Activated T-cell treated with anti-CD3 and anti-CD28 coated beads for 24 hours (primary cell): ENCODE measurements around the gene KIF7.

Source experiments
- DNase-seq: peaks from one replicate; pipeline ENCODE4 v3.0.0-alpha.2; 2020; ENCODE audit warnings: low read depth

The KIF7 gene

GRCh38 chr15:89648106-89649012, 6.9 kb downstream of the KIF7 start:
- no peak for DNase-seq

GRCh38 chr15:89647191-89647851, 7.9 kb downstream of the KIF7 start:
- DNase-seq: peak; percentile 46

DNA sequence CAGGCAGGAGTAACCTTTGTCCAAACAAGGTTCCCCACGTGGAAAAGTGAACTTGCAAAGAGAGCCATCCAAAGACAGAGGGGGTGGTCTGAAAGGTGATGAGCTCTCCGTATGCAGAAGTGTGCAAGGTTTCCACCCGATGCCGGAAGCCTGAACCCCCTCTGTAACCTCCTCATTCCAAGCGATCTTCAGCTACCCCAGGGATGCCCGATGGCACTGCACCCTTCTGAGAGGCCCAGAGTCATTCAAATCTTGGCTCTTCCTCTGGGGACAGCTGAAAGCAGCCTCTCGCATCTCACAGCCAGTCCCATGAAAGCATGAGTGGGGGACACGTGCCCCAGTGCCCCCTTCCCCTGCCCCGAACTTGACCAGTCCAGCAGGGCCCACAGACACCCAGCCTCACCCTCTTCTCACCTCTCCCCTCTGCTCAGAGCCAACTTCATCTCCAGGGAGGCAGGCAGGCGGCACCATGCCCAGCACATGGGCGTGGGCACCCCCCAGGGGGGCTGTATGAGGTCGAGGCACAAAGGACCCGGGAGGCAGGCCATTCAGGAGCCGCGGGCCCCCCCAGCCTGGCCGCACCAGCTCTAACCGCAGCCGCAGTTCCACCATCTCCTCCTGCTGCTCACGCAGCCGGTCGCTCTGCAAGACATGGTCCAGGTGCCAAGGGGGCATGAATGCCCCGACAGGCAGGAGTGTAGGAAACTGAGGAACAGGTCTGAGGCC, 8.7 kb downstream of the KIF7 start:
- no peak for DNase-seq

DNA sequence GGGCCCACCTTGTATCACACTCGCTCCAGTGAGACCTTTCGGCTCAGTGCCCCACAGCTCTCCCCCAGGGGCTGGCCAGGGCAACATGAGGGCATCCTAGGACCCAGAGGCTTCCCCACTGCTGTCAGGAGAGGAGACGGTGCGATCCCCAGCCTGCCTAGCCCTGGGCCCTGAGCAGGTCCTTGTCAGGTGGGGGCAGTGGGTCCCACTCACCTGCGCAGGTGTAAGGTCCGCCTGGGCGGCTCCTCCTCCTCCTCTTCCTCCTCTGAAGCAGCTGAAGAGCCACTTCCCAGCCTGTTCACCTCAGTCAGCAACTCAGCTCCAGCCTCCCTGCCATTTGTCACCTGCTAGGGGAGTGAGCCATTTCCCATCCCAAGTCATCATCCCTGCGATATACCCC, 9.6 kb downstream of the KIF7 start:
- no peak for DNase-seq

GRCh38 chr15:89642106-89642505, 13.2 kb downstream of the KIF7 start:
- DNase-seq: no peak

GRCh38 chr15:89641053-89641452, 14.2 kb downstream of the KIF7 start:
- no peak for DNase-seq

GRCh38 chr15:89640245-89640644, 15.0 kb downstream of the KIF7 start:
- DNase-seq: no peak

GRCh38 chr15:89633585-89633984, 21.7 kb downstream of the KIF7 start:
- no peak for DNase-seq

- no peak for DNase-seq
Observed at GRCh38 chr15:89632563-89633430, 22.5 kb downstream of the KIF7 start.

DNA sequence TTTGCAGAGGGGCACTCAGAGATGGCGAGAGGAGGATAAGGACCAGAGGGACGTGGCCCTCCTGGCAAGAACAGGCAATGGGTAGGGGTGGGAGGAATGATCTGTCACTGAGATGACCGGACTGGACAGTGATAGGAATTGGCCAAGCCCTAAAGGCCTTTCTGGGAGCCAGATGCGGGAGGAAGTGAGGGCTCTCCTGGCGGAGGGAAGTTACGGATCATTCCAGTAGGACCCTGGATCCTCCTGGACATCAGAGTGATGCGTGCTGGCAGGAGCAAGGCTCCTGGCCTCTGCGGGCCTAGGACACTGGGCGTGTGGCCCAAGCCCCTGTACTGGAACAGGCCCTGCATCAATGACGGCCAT, 23.4 kb downstream of the KIF7 start:
- no peak for DNase-seq

- DNase-seq: no peak
Observed at GRCh38 chr15:89630974-89631901, 24.0 kb downstream of the KIF7 start.

- DNase-seq: no peak
Observed at GRCh38 chr15:89630260-89630659, 25.0 kb downstream of the KIF7 start.

- DNase-seq: no peak
Observed at GRCh38 chr15:89629829-89630228, 25.4 kb downstream of the KIF7 start.

GRCh38 chr15:89628806-89629715, 26.2 kb downstream of the KIF7 start:
- DNase-seq: no peak

DNA sequence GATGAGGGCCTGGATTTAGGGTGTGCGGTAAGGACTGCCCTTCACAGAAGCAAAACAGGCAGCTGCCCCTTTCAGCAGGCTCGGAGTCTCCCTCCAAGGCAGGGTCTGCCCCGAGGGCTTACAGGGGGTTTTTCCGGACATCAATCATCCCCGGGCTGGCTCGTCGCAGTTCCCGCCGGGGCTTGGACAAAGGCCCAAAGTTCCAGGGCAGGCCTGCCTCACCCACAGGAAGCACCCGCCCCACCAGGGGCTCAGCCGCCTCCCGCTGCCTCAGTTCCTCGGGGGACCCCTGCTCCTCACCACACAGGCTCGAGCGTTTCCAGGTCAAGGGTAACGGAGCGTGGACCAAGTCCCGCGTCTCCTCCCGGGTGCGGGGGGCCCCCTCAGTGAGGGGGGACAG, 27.0 kb downstream of the KIF7 start:
- no peak for DNase-seq

DNA sequence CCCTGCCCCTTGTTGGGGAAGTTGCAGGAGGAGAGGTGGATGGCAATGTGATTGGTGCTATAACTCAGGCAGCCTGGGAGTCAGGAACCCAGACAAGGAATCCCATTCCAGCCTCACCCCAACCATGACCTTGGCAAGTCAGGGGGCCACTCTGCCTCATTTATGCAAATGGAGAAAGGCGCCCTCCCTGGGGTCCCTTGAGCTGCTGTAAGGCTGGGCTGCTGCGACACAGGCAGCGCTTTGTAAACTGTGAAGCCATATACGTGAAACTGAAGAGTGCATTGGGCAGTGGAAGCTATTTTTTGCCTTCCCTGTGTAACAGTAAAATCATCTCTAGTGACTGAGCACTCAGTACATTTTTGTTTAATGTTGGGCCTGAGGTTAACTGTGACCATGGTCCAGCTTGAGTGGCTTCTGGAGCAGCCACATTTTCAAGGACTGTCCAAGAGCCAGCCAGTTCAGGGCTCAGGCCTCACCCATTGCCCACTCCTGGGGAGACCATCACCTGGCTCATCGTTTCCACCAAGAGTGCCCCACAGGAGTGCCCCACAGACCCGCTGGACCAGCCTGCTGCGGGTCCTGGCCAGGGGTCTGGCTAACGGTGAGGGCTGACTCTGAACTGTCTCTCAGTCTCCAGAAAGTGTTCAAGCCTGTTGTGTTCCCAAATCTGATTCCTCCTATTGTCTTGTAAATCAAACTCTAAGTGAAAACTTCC, 27.9 kb downstream of the KIF7 start:
- no peak for DNase-seq

GRCh38 chr15:89625716-89626115, 29.6 kb downstream of the KIF7 start:
- no peak for DNase-seq

- no peak for DNase-seq
Observed at GRCh38 chr15:89623165-89623564, 32.1 kb downstream of the KIF7 start.

- no peak for DNase-seq
Observed at GRCh38 chr15:89621547-89621946, 33.7 kb downstream of the KIF7 start.
